Measurements from ENCODE around the gene U2SURP. TPM values are rescaled to one million over a fixed set of nuclear protein-coding genes. Genes with fewer than 3 reads are reported as not detected.

The U2SURP gene
- total and polyA plus RNA-seq, 4 donors: 12.3 to 102 (median 62.0) TPM

- Histone ChIP-seq H3K4me1 (ENCODE audit: control insufficient read depth in 1 of 2, insufficient read depth in 2 of 2, low read length in 2 of 2) (peaks cover 0 to 2% of the 10 kb centered on the region in 2 donors), H3K27ac (ENCODE audit: low read depth in 1 of 2, low read length in 2 of 2) (no peak overlapping the region)
- WGBS, 2 donors: 61 to 74% methylated on average over 4 of the region's 4 CpGs
Observed at GRCh38 chr3:142999881-143000280, 1.5 kb upstream of the U2SURP start.

GRCh38 chr3:143000528-143000927, 842 bp upstream of the U2SURP start:
- Histone ChIP-seq H3K27ac (ENCODE audit: low read depth in 1 of 2, low read length in 2 of 2) (peak overlapping the region; percentile 65 to 86), H3K27me3 (ENCODE audit: control insufficient read depth in 1 of 2, insufficient read depth in 2 of 2, low read length in 1 of 2) (no peaks in the 10 kb centered on the region), H3K36me3 (ENCODE audit: control insufficient read depth in 1 of 2, insufficient read depth in 2 of 2, low read length in 1 of 2) (no peaks in the 10 kb centered on the region), H3K9me3 (ENCODE audit: control insufficient read depth, low read length) (no peaks in the 10 kb centered on the region), H3K4me3 (ENCODE audit: low read length in 2 of 2) (peak overlapping the region; percentile 31 to 79), H3K4me1 (ENCODE audit: control insufficient read depth in 1 of 2, insufficient read depth in 2 of 2, low read length in 2 of 2) (peaks cover 0 to 2% of the 10 kb centered on the region in 2 donors)
- DNase-seq (no peak), ATAC-seq (ENCODE audit: low FRiP score) (no peak)
- 10 to 19% methylated on average over 10 of the region's 10 CpGs for WGBS, 2 donors
- intact Hi-C loops (cut with DNase I): loop anchor here in 1 of 2 donors (5.0 kb wide), 1 partner anchor 423 kb away; the partner anchor contains the start of gene ATR

More at GRCh38 chr3:142999881-143000280, 1.5 kb upstream of the U2SURP start:
- Histone ChIP-seq H3K4me3 (ENCODE audit: low read length in 2 of 2) (no peak overlapping the region), H3K9me3 (ENCODE audit: control insufficient read depth, low read length) (no peaks in the 10 kb centered on the region), H3K36me3 (ENCODE audit: control insufficient read depth in 1 of 2, insufficient read depth in 2 of 2, low read length in 1 of 2) (no peaks in the 10 kb centered on the region), H3K27me3 (ENCODE audit: control insufficient read depth in 1 of 2, insufficient read depth in 2 of 2, low read length in 1 of 2) (no peaks in the 10 kb centered on the region)
- intact Hi-C loops (cut with DNase I): loop anchor here (5.0 to 10.0 kb wide), 4 partner anchors 265 to 423 kb away; partner anchors contain the start of genes ATR (in 1 of the 2) and TRPC1 (in 1 of the 2)
- ATAC-seq (ENCODE audit: low FRiP score) (no peak), DNase-seq (no peak)

GRCh38 chr3:143001034-143001368, 369 bp upstream of the U2SURP start:
- peaks cover 0 to 2% of the 10 kb centered on the region in 2 donors for H3K4me1 ChIP-seq (ENCODE audit: control insufficient read depth in 1 of 2, insufficient read depth in 2 of 2, low read length in 2 of 2)
- ATAC-seq (ENCODE audit: low FRiP score): peak; percentile 86
- H3K27me3 ChIP-seq (ENCODE audit: control insufficient read depth in 1 of 2, insufficient read depth in 2 of 2, low read length in 1 of 2): no peaks in the 10 kb centered on the region
- intact Hi-C loops (cut with DNase I): loop anchor here in 1 of 2 donors (5.0 kb wide), 1 partner anchor 424 kb away; the partner anchor contains the start of gene ATR
- H3K27ac ChIP-seq (ENCODE audit: low read depth in 1 of 2, low read length in 2 of 2): peak overlapping the region; percentile 65 to 89
- H3K9me3 ChIP-seq (ENCODE audit: control insufficient read depth, low read length): no peaks in the 10 kb centered on the region
- H3K4me3 ChIP-seq (ENCODE audit: low read length in 2 of 2): peak overlapping the region; percentile 31 to 79
- peak in 1 of 2 donors; percentile 83 for DNase-seq
- WGBS, 2 donors: 0% methylated on average over 15 of the region's 15 CpGs
- no peaks in the 10 kb centered on the region for H3K36me3 ChIP-seq (ENCODE audit: control insufficient read depth in 1 of 2, insufficient read depth in 2 of 2, low read length in 1 of 2)

- H3K27ac ChIP-seq (ENCODE audit: low read depth in 1 of 2, low read length in 2 of 2): peak overlapping the region in 1 of 2 donors; percentile 46
- ATAC-seq (ENCODE audit: low FRiP score) (no peak), DNase-seq (no peak)
- H3K27me3 ChIP-seq (ENCODE audit: control insufficient read depth in 1 of 2, insufficient read depth in 2 of 2, low read length in 1 of 2): no peaks in the 10 kb centered on the region
- intact Hi-C loops (cut with DNase I): loop anchor here in 1 of 2 donors (5.0 kb wide), 1 partner anchor 425 kb away; the partner anchor contains the start of gene ATR
- no peaks in the 10 kb centered on the region for H3K36me3 ChIP-seq (ENCODE audit: control insufficient read depth in 1 of 2, insufficient read depth in 2 of 2, low read length in 1 of 2)
- peaks cover 0 to 2% of the 10 kb centered on the region in 2 donors for H3K4me1 ChIP-seq (ENCODE audit: control insufficient read depth in 1 of 2, insufficient read depth in 2 of 2, low read length in 2 of 2)
- 1% methylated on average over 19 of the region's 19 CpGs for WGBS, 2 donors
- H3K4me3 ChIP-seq (ENCODE audit: low read length in 2 of 2): peak overlapping the region; percentile 80 to 94
- no peaks in the 10 kb centered on the region for H3K9me3 ChIP-seq (ENCODE audit: control insufficient read depth, low read length)
Observed at GRCh38 chr3:143002083-143002712, 828 bp downstream of the U2SURP start.

- DNase-seq (no peak), ATAC-seq (ENCODE audit: low FRiP score) (no peak)
- H3K9me3 ChIP-seq (ENCODE audit: control insufficient read depth, low read length): no peaks in the 10 kb centered on the region
- intact Hi-C loops (cut with DNase I): loop anchor here in 1 of 2 donors (5.0 kb wide), 1 partner anchor 425 kb away; the partner anchor contains the start of gene ATR
- peak overlapping the region; percentile 80 to 94 for H3K4me3 ChIP-seq (ENCODE audit: low read length in 2 of 2)
- no peaks in the 10 kb centered on the region for H3K27me3 ChIP-seq (ENCODE audit: control insufficient read depth in 1 of 2, insufficient read depth in 2 of 2, low read length in 1 of 2)
- WGBS, 2 donors: 6 to 7% methylated on average over 9 of the region's 9 CpGs
- H3K36me3 ChIP-seq (ENCODE audit: control insufficient read depth in 1 of 2, insufficient read depth in 2 of 2, low read length in 1 of 2): no peaks in the 10 kb centered on the region
- peaks cover 0 to 2% of the 10 kb centered on the region in 2 donors for H3K4me1 ChIP-seq (ENCODE audit: control insufficient read depth in 1 of 2, insufficient read depth in 2 of 2, low read length in 2 of 2)
- H3K27ac ChIP-seq (ENCODE audit: low read depth in 1 of 2, low read length in 2 of 2): no peak overlapping the region
Observed at GRCh38 chr3:143002727-143003126, 1.4 kb downstream of the U2SURP start.

GRCh38 chr3:143004823-143005222, 3.5 kb downstream of the U2SURP start:
- Histone ChIP-seq H3K4me3 (ENCODE audit: low read length in 2 of 2) (no peak overlapping the region), H3K4me1 (ENCODE audit: control insufficient read depth in 1 of 2, insufficient read depth in 2 of 2, low read length in 2 of 2) (peaks cover 0 to 2% of the 10 kb centered on the region in 2 donors), H3K9me3 (ENCODE audit: control insufficient read depth, low read length) (no peaks in the 10 kb centered on the region), H3K36me3 (ENCODE audit: control insufficient read depth in 1 of 2, insufficient read depth in 2 of 2, low read length in 1 of 2) (no peaks in the 10 kb centered on the region), H3K27me3 (ENCODE audit: control insufficient read depth in 1 of 2, insufficient read depth in 2 of 2, low read length in 1 of 2) (no peaks in the 10 kb centered on the region), H3K27ac (ENCODE audit: low read depth in 1 of 2, low read length in 2 of 2) (no peak overlapping the region)
- ATAC-seq (ENCODE audit: low FRiP score) (no peak), DNase-seq (no peak)
- intact Hi-C loops (cut with DNase I): loop anchor here in 1 of 2 donors (5.0 kb wide), 1 partner anchor 428 kb away; the partner anchor contains the start of gene ATR
- 85 to 97% methylated on average over 2 of the region's 2 CpGs for WGBS, 2 donors

GRCh38 chr3:143010024-143010423, 8.7 kb downstream of the U2SURP start:
- H3K27me3 ChIP-seq (ENCODE audit: control insufficient read depth in 1 of 2, insufficient read depth in 2 of 2, low read length in 1 of 2): no peaks in the 10 kb centered on the region
- H3K27ac ChIP-seq (ENCODE audit: low read depth in 1 of 2, low read length in 2 of 2): no peak overlapping the region
- intact Hi-C loops (cut with DNase I): no loop called here
- no peaks in the 10 kb centered on the region for H3K4me1 ChIP-seq (ENCODE audit: control insufficient read depth in 1 of 2, insufficient read depth in 2 of 2, low read length in 2 of 2)
- 78% methylated on average over 3 of the region's 3 CpGs for WGBS, 2 donors
- DNase-seq (no peak), ATAC-seq (ENCODE audit: low FRiP score) (no peak)
- no peaks in the 10 kb centered on the region for H3K36me3 ChIP-seq (ENCODE audit: control insufficient read depth in 1 of 2, insufficient read depth in 2 of 2, low read length in 1 of 2)
- H3K4me3 ChIP-seq (ENCODE audit: low read length in 2 of 2): no peak overlapping the region
- H3K9me3 ChIP-seq (ENCODE audit: control insufficient read depth, low read length): no peaks in the 10 kb centered on the region

- WGBS, 2 donors: 80 to 81% methylated on average over 3 of the region's 3 CpGs
- intact Hi-C loops (cut with DNase I): no loop called here
- Histone ChIP-seq H3K9me3 (ENCODE audit: control insufficient read depth, low read length) (no peaks in the 10 kb centered on the region), H3K4me1 (ENCODE audit: control insufficient read depth in 1 of 2, insufficient read depth in 2 of 2, low read length in 2 of 2) (no peaks in the 10 kb centered on the region), H3K36me3 (ENCODE audit: control insufficient read depth in 1 of 2, insufficient read depth in 2 of 2, low read length in 1 of 2) (no peaks in the 10 kb centered on the region), H3K4me3 (ENCODE audit: low read length in 2 of 2) (no peak overlapping the region), H3K27ac (ENCODE audit: low read depth in 1 of 2, low read length in 2 of 2) (no peak overlapping the region), H3K27me3 (ENCODE audit: control insufficient read depth in 1 of 2, insufficient read depth in 2 of 2, low read length in 1 of 2) (no peaks in the 10 kb centered on the region)
- DNase-seq (no peak), ATAC-seq (ENCODE audit: low FRiP score) (no peak)
Observed at GRCh38 chr3:143011705-143012104, 10.3 kb downstream of the U2SURP start.

GRCh38 chr3:143014921-143015320, 13.6 kb downstream of the U2SURP start:
- ATAC-seq (ENCODE audit: low FRiP score): no peak
- no peaks in the 10 kb centered on the region for H3K27me3 ChIP-seq (ENCODE audit: control insufficient read depth in 1 of 2, insufficient read depth in 2 of 2, low read length in 1 of 2)
- H3K4me1 ChIP-seq (ENCODE audit: control insufficient read depth in 1 of 2, insufficient read depth in 2 of 2, low read length in 2 of 2): no peaks in the 10 kb centered on the region
- no peaks in the 10 kb centered on the region for H3K9me3 ChIP-seq (ENCODE audit: control insufficient read depth, low read length)
- intact Hi-C loops (cut with DNase I): no loop called here
- peaks cover 2 to 6% of the 10 kb centered on the region in 2 donors for H3K36me3 ChIP-seq (ENCODE audit: control insufficient read depth in 1 of 2, insufficient read depth in 2 of 2, low read length in 1 of 2)
- DNase-seq: no peak
- no peak overlapping the region for H3K4me3 ChIP-seq (ENCODE audit: low read length in 2 of 2)
- no peak overlapping the region for H3K27ac ChIP-seq (ENCODE audit: low read depth in 1 of 2, low read length in 2 of 2)

All from aorta (tissue), 5 donors.